ENCODE measurements around the gene ROPN1L.
"Not testable (repeated sequence)": the region's sequence is repeated elsewhere in the genome, so short reads cannot be mapped to it uniquely, and the experiment has no call there.

ROPN1L gene

DNA sequence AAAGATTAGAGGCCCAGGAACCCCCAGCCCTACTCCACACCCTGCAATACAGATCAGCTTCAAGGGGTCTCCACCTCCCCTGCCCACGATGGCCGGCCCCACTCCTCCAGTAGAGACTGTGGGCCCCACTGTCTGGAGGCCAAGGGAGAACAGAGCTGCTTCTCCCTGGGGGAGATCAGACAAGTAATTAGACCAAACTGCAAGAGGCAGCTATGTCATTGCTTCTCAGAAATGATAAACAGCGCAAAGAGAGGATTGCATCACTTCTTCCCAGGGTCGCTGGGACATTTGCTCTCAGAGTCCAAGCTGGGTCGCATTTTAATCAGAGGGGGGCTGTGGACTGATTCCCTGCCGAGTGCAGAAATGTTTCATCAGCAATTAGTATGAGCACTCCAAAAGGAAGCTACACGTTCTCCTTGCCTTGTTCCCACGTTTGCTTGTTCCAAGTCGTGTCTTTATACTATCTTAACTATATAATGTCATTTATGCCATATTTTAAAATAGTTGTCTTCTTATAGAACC, 59.9 kb downstream of the ROPN1L start:
- no peak for DNase-seq (ENCODE audit: low read depth)

DNA sequence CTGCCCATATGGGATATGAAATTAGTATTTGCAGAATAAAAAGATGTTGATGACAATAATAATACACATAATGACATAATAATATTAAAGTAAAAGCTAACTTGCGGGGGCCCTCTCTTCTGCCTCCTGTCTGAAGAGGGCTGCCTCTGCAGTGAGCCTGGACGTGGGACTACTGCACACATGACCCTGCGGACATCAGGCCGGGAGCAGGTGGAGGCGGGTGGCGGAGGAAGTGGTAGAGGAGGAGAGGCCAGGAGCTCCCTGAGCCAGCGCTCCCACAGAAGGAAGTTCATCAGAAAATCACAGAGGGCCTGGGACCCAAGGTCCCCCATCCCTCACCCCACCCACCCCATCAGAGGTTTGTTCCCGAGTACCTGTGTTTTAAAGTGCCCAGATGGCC, 60.5 kb downstream of the ROPN1L start:
- DNase-seq (ENCODE audit: low read depth): no peak

DNA sequence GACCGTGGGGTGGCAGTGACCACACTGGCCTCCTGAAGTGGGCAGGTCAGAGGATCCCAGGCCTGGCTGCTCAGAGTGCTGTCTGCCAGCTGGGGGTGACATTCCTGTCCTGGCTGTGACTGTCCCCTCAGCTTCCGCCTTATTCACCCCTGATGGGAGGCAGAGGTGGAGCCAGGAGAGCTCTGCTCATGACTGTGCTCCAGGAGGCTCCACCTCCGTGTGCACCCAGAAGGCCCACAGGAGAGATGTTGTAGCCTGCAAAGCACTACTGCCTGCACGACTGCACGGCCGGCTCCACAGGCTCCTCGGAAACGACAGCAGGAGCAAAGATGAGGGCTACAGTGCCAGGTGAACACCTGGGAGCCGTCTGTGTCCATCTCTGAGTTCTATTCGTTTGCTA, 60.9 kb downstream of the ROPN1L start:
- no peak for DNase-seq (ENCODE audit: low read depth)

DNA sequence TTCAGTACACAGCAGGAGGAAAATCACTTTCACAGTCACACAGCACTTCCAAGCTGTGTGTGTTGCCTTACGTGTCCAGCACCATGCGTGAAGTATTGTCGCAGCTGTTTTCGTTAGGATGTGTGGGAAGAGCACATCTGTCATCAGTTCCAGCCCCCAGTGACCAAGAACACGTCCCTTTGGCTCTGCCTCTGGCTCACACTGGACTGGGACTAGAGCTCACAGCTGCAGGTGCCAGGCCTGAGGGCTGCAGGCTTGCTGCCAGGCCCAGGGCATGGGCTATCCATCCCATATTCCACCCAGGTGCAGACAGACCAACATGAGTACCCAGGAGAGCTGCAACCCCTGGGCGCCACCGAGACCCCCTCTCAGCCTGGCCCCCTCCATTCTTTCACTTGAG, 61.6 kb downstream of the ROPN1L start:
- no peak for DNase-seq (ENCODE audit: low read depth)

DNA sequence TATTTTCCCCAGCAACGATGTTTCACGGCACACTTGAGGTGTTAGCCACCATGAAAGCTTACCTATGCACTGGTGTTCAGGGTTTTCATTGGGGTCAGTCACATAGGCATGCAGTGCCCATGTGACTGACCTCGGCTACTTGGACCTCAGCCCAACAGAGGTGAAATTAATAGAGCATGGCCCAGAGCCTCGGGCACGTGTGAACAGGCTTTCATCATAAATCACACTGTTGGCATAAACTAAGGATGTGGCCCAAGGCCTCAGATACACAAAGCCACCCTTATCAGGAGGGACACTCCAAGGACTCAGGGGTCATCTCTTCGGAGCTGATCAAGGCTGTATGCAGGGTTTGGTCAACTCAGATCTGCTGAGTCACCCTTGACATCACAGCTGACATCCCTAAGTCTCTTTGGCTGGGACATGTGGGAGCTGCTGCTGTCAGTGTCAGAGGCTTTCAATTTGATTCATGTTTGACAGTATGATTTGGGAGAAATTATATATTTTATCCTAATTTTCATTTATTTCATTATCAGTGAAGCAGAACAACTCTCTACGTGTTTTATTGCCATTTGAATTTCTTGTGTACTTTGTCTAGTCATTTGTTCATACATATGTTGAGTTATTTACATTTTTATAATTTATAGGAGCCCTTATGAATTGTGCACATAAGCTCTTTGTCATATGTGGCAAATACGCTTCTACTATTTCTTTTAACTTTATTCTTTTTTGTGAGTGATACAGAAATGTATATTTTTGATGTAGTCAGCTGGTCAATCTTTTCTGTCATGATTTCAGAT, 62.5 kb downstream of the ROPN1L start:
- DNase-seq (ENCODE audit: low read depth): no peak

DNA sequence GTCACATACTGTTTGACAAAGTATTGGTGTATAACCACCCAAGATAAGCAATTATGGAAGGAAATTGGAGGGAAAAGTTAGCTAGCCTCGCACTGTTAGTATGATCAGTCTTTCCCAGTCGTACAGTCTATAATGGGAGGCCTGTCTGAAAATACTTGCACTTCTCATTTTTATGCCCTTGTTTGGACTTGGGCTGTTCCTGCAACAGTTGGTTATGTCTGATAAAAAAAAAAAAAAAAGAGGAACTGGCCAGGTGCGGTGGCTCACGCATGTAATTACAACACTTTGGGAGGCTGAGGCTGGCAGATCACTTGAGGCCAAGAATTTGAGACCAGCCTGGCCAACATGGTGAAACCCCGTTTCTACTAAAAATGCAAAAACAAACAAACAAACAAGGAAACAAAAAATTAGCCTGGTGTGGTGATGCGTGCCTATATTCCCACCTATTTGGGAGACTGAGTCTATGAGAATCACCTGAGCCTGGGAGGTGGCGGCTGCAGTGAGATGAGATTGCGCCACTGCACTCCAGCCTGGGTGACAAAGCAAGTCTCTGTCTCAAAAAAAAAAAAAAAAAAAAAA, 63.9 kb downstream of the ROPN1L start:
- no peak for DNase-seq (ENCODE audit: low read depth)

DNA sequence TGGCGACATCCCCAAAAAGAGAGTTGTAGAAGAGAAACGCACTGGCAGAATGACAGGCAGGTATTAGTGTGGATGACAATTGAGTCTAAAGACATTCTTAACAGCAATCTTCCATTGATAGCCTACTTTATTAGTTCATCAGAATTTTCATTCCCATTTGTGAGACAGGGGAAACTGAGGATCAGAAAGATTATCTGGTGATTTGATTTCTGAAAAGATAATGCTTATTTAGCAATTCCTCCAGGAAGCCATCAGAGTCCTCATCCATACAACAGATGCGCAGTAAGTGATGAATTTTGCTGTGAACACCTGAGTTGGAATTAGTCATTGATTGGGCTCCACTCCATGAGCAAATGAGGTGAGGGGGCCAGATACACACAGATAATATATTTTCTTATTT, 64.9 kb downstream of the ROPN1L start:
- DNase-seq (ENCODE audit: low read depth): no peak

DNA sequence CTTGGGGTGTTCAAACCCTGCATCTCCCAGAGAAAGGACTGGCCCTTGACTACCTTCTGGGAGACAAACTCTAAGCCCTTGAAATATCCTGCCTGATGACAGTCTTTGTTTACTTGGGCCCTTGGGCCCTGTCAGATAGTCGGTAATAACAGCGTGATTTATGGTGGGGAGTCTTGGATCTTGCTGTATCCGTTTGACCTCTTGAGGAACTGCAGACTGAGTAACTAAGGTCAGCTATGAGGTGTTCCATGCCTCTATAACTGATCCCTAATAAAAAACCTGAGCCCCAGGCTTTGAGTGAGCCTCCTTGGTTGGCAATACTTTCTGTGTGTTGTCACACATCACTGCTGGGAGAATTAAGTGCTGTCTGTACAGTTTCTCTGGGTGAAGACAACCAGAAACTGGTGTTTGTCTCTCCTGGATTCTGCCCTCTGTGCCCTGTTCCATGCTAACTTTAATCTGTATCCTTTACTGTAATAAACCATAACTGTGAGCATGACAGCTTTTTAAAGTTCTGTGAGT, 66.0 kb downstream of the ROPN1L start:
- no peak for DNase-seq (ENCODE audit: low read depth)

DNA sequence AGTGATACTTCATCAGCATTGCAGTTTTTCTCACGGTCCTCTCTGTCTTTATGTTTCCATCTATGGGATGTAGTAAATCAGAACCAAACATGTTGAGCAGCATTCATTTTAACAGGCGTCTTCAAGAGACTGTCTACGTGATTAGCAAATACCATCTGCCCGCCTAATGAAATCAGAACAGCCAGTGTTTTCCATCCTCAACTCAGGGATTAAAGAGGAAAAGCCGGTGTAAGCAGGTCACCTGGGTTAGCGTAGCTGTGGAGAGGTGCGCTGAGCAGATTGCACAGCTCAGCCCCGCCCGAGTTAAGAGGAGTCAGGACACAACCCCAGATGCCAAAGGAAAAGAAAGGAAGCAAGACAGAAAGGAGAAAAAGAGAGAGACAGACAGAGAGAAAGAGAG, 67.9 kb downstream of the ROPN1L start:
- DNase-seq (ENCODE audit: low read depth): no peak

DNA sequence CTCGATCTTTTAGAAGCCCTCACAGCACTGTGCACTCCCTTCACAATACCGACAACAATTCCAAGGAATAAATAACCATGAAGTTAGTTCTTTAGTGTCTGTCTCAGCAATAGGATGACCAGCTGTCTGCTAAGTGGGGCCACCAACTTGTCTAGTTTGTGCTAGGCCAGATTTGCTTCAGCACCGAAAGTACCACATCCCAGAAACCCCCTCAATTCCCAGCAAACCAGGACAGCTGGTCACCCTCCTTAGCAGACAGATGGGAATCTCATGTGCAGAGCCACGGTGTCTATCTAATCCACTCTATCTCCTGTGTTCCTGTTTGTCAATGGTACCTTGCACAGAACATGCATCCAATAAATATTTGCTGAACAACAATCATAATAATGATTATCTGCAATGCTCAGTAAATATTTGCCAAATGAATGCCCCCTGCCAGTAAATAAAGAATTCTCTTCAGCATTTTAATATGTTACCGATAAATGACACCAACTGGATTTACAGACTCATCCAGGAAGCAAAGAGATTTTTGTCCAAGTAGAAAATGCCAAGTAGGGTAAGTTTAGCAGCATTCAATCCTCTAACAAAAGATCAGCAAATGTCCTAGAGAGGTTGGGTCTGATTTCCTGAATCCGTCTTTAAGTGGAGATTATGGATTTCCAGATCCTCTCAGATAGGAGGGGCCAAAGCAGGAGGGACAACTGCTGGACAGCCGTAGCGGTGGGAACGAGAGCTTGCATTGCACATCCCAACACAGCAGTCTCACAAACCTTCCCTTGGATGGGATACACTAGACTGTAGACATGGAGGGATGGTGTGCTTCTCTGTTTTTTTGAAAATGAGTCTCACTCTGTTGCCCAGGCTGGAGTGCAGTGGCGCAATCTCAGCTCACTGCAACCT, 70.3 kb downstream of the ROPN1L start:
- DNase-seq (ENCODE audit: low read depth): no peak

DNA sequence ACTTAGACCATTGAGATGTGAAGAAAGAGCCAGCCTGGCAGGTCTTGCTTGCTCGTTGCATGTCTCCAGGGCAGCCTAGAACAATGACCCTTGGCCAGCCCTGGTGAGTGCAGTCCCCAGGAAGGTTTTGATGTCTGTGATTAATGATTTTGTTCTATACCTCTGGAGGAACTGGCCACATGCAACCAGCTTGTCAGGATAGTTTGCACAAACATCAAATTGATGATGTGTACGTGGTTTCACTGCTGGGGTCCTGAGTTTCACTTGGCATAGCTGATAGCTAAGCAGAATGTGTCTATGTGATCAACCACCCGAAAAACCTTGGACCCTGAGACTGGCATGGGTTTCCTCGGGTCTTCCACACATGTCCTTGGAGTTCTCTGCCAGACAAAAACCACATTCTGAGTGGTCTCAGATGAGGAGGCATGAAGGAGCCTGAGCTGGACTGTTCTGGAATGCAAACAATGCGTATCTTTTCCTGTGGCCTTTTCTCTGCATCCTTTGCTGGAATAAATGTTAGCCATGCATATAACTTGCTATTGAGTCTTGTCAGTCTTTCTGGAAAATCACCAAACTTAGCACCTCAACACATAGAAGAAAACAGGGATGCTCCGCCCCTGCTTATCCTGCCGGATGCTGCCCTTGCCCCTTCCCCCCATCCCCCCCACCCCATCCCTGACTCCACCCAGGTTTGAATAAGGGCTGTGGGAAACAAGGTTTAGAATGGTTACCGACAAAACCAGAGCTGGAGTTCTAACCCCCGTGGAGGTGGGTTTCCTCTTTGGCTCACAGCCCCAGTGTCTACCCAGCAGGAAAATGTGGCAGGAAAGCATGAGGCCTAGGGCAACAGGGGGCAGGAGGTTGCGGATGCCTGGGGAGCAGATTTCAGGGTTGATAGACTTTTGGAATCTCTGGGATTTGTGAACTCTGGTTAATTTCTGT, 72.1 kb downstream of the ROPN1L start:
- no peak for DNase-seq (ENCODE audit: low read depth)

DNA sequence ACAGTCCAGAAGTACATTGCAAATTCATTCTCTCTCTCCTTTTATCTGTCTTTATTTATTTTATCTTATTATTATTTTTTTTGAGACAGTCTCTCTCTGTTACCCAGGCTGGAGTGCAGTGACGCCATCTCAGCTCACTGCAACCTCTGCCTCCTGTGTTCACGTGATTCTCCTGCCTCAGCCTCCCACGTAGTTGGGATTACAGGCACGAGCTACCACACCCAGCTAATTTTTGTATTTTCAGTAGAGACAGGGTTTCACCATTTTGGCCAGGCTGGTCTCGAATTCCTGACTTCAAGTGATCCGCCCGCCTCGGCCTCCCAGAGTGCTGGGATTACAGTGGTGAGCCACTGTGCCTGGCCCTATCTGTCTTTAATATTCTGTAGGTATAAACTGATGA, 72.9 kb downstream of the ROPN1L start:
- DNase-seq (ENCODE audit: low read depth): not testable (repeated sequence)
